ENCODE data around the gene DENND5A.

- TF ChIP-seq, protein P1, sequence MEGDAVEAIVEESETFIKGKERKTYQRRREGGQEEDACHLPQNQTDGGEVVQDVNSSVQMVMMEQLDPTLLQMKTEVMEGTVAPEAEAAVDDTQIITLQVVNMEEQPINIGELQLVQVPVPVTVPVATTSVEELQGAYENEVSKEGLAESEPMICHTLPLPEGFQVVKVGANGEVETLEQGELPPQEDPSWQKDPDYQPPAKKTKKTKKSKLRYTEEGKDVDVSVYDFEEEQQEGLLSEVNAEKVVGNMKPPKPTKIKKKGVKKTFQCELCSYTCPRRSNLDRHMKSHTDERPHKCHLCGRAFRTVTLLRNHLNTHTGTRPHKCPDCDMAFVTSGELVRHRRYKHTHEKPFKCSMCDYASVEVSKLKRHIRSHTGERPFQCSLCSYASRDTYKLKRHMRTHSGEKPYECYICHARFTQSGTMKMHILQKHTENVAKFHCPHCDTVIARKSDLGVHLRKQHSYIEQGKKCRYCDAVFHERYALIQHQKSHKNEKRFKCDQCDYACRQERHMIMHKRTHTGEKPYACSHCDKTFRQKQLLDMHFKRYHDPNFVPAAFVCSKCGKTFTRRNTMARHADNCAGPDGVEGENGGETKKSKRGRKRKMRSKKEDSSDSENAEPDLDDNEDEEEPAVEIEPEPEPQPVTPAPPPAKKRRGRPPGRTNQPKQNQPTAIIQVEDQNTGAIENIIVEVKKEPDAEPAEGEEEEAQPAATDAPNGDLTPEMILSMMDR (IDR thresholded peaks at IDR 0.05), result no peak
- TF ChIP-seq POLR2AphosphoS5 (IDR thresholded peaks at IDR 0.05; ENCODE audit: low read depth, low read length), result no peak
Observed at GRCh38 chr11:9187616-9188015, 77.5 kb downstream of the DENND5A start.

Data from Panc1 (cell line).